ENCODE measurements around the gene COL5A1. TPM values are rescaled to one million over a fixed set of nuclear protein-coding genes. Genes with fewer than 3 reads are reported as not detected.

COL5A1 gene
- total RNA-seq, 4 donors from 2014 or later = 13.3 to 55.0 (median 27.0) TPM

GRCh38 chr9:134732392-134733110 lies 90.9 kb downstream of the COL5A1 start:
- peak; percentile 44 for ATAC-seq (ENCODE audit: low FRiP score)
- DNase-seq (ENCODE audit: low spot score) = no peak
- TF ChIP-seq CTCF (IDR thresholded peaks at IDR 0.05) = no peak

- ATAC-seq (ENCODE audit: low FRiP score) (no peak), DNase-seq (ENCODE audit: low spot score) (no peak)
- no peak for TF ChIP-seq CTCF (IDR thresholded peaks at IDR 0.05)
These were observed 92.1 kb downstream of the COL5A1 start for GRCh38 chr9:134733480-134734232.

- no peak for TF ChIP-seq CTCF (IDR thresholded peaks at IDR 0.05)
- DNase-seq (ENCODE audit: low spot score) (no peak), ATAC-seq (ENCODE audit: low FRiP score) (no peak)
These were observed 92.7 kb downstream of the COL5A1 start for GRCh38 chr9:134734270-134734669.

GRCh38 chr9:134735441-134736175 lies 94.0 kb downstream of the COL5A1 start:
- no peak for TF ChIP-seq CTCF (IDR thresholded peaks at IDR 0.05)
- no peak for DNase-seq (ENCODE audit: low spot score)
- ATAC-seq (ENCODE audit: low FRiP score) = no peak

- ATAC-seq (ENCODE audit: low FRiP score) = no peak
- TF ChIP-seq CTCF (IDR thresholded peaks at IDR 0.05) = no peak
- no peak for DNase-seq (ENCODE audit: low spot score)
These were observed 95.3 kb downstream of the COL5A1 start for GRCh38 chr9:134736791-134737497.

- ATAC-seq (ENCODE audit: low FRiP score) (no peak), DNase-seq (ENCODE audit: low spot score) (no peak)
- TF ChIP-seq CTCF (IDR thresholded peaks at IDR 0.05) = no peak
These were observed 96.4 kb downstream of the COL5A1 start for GRCh38 chr9:134737842-134738580.
